Immature natural killer cell (primary cell): ENCODE data around the gene ATP2B3. TPM values are rescaled to one million over a fixed set of nuclear protein-coding genes. Genes with fewer than 3 reads are reported as not detected.
A peak's percentile ranks its signal among the peaks of the same experiment; 100 is the strongest.

ENCODE experiments used
- DNase-seq, 3 donors: peaks; one replicate each; pipeline ENCODE4 v3.0.0; 2022; ENCODE audit warnings: mixed read lengths in 1 of 3
- H3K27ac Mint-ChIP-seq, 6 donors: one replicate each; pipeline ENCODE4 v1.8.0; 2020; ENCODE audit warnings: mixed read lengths in 6 of 6, mild to moderate bottlenecking in 5 of 6, inconsistent platforms in 4 of 6, moderate library complexity in 3 of 6
- H3K27me3 Mint-ChIP-seq, 3 donors: one replicate each; pipeline ENCODE4 v1.8.0; 2020 to 2021; ENCODE audit warnings: low read depth in 3 of 3, mild to moderate bottlenecking in 3 of 3, mixed read lengths in 3 of 3, moderate library complexity in 3 of 3, inconsistent platforms in 1 of 3
- H3K36me3 Mint-ChIP-seq, 3 donors: one replicate each; pipeline ENCODE4 v1.8.0; 2020; ENCODE audit warnings: mixed read lengths in 3 of 3, inconsistent platforms in 2 of 3, mild to moderate bottlenecking in 2 of 3
- H3K4me1 Mint-ChIP-seq, 2 donors: one replicate each; pipeline ENCODE4 v1.8.0; 2020; ENCODE audit warnings: inconsistent platforms in 2 of 2, mild to moderate bottlenecking in 2 of 2, mixed read lengths in 2 of 2, moderate library complexity in 1 of 2
- H3K4me3 Mint-ChIP-seq, 5 donors: one replicate each; pipeline ENCODE4 v1.8.0; 2020; ENCODE audit warnings: mild to moderate bottlenecking in 5 of 5, mixed read lengths in 5 of 5, inconsistent platforms in 3 of 5, moderate library complexity in 3 of 5
- H3K9me3 Mint-ChIP-seq, 6 donors: one replicate each; pipeline ENCODE4 v1.8.0; 2020; ENCODE audit warnings: mild to moderate bottlenecking in 6 of 6, mixed read lengths in 6 of 6, inconsistent platforms in 4 of 6, moderate library complexity in 3 of 6
- polyA plus RNA-seq, 3 donors: library from polyadenylated mRNA; unstranded; fragments of 300-500 nt; fragmentation: Illumina TruSeq; gene quantifications; one replicate each; pipeline ENCODE4 v1.2.3, GENCODE V29; 2021

Gene ATP2B3
- polyA plus RNA-seq, 3 donors from 2014 or later: not detected

DNA sequence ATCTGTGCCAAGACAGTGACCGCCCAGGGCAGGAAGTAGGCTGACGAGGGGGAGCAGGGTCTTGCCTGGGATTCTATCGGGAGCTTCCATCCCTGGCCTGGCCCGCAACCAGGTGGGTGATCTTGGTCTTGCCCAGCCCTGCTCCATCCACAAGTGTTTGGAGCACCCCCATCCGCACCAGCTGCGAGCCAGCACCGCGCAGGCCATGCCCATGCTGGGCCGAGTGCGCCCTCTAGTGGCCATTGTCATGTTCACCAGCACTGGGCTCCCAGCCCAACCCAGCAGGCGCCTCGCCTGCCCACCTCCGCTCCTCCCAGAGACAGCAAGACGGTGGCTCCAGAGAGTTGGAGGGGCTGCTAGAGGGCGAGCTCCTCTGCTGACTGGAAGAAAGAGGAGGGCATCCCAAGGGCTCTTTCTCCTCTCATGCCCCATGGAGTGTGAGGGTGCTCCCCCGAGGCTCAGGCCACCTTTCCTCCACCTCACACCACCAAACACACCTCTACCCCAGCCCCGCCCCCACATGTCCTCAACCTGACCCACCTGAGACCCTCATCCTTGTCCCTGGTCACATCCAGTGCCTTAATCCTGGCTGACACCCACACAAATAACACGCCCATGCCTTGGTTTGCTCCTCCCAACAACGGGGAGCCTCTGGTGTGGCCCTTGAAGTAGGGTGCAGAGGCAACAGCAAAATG lies 9.8 kb upstream of the ATP2B3 start:
- Mint-ChIP-seq H3K9me3 (no peaks in the 10 kb centered on the region), H3K27me3 (peaks cover 0 to 2% (median 0%) of the 10 kb centered on the region in 3 donors), H3K4me1 (peaks cover 0 to 2% of the 10 kb centered on the region in 2 donors), H3K4me3 (no peak overlapping the region), H3K27ac (no peak overlapping the region), H3K36me3 (no peaks in the 10 kb centered on the region)
- DNase-seq: peak; percentile 69 to 79 (median 73)

DNA sequence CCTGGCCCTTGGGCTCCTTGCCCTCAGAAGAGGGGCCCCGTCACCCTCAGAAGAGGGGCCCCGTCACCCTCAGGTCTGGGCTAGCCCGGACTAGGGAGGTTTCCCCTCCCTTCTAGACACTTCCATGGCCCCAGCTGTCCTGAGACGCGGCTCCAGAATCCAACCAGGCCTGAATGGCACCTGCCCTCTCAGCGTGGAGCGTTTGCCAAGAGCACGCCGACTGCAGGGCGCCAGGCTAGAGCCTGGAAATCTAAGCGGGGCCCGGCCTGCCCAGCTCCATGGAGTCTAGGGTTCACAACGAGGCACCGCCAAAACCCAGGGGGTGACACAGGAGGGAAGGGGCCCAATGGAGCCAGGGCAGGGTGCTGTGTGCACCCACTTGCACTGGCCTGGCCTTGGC lies 7.8 kb upstream of the ATP2B3 start:
- no peak overlapping the region for H3K4me3 Mint-ChIP-seq
- H3K9me3 Mint-ChIP-seq: no peaks in the 10 kb centered on the region
- peaks cover 0 to 2% of the 10 kb centered on the region in 2 donors for H3K4me1 Mint-ChIP-seq
- H3K36me3 Mint-ChIP-seq: no peaks in the 10 kb centered on the region
- no peak overlapping the region for H3K27ac Mint-ChIP-seq
- peaks cover 0 to 2% (median 0%) of the 10 kb centered on the region in 3 donors for H3K27me3 Mint-ChIP-seq
- no peak for DNase-seq

DNA sequence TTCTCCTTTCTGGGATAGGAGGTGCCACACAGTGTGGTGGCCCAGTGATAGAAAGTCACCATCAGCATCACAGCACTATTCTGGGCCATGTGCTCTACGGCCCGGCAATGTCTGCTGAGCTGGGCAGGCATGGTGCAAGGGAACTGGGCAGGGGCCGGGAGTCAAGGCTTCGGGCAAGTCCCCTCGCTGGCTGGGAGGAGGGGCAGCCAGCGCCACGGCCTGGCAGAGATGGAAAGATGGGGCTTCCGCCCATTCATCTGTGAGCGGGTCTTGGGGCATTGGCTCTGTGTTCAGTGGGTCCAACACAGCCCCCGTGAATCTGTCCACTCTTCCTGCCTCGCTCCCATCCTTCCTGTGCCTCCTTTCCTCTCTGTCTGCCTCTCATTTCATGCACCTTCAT lies 7.1 kb upstream of the ATP2B3 start:
- Mint-ChIP-seq H3K9me3 (no peaks in the 10 kb centered on the region), H3K4me1 (peaks cover 0 to 2% of the 10 kb centered on the region in 2 donors), H3K4me3 (no peak overlapping the region), H3K36me3 (no peaks in the 10 kb centered on the region), H3K27ac (no peak overlapping the region), H3K27me3 (peaks cover 0 to 2% (median 0%) of the 10 kb centered on the region in 3 donors)
- no peak for DNase-seq

DNA sequence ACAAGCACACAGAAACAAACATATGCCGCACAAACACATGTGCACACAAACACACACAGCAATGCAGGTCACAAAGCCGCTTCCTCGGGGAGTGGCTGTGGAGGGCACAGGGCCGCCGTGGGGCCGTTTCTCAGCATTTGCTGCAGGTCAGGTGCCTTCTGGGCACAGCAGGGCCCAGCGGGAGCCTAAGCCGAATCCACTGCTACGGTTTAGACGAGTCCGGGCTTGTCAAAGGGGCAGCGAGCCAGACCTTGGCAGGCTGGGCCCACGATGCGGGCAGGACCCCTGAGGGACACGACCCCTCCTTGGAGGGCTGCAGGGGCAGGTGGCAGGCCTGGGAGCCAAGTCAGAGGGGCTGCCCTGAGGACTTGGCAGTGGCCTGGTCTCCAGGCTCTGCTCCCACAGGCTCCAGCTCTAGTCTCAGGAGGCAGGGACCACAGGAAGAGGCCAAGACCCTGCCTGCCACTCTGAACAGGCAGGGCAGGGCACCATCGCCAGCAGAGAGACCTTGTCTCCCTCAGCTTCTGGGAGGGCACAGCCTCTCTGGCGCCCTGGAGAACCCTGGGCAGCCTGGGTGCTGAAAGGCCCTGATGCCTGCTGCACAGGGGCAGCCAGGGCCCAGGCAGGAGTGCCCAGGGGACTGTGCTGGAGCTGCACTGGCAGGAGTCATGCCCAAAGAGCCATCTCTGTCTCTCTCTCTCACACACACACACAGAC lies 5.5 kb upstream of the ATP2B3 start:
- DNase-seq: no peak
- Mint-ChIP-seq H3K9me3 (no peaks in the 10 kb centered on the region), H3K4me1 (peaks cover 0 to 2% of the 10 kb centered on the region in 2 donors), H3K27me3 (peaks cover 0 to 2% (median 2%) of the 10 kb centered on the region in 3 donors), H3K36me3 (no peaks in the 10 kb centered on the region), H3K4me3 (no peak overlapping the region), H3K27ac (no peak overlapping the region)

DNA sequence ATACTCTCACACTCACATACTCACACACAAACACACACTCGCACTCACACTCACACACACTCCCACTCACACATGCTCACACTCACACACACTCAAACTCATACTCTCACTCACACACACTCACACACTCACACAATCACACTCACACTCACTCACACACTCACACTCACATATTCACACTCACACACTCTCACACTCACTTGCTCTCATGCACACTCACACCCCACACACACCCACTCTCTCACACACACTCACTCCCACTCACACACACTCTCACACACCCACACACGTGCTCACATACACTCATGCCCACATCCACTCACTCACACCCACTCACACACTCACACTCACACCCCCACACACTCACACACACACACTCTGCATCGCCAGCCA lies 4.9 kb upstream of the ATP2B3 start:
- Mint-ChIP-seq H3K36me3 (no peaks in the 10 kb centered on the region), H3K4me1 (peaks cover 0 to under 1% of the 10 kb centered on the region in 2 donors), H3K4me3 (no peak overlapping the region), H3K27me3 (peaks cover 0 to 2% (median 2%) of the 10 kb centered on the region in 3 donors), H3K27ac (no peak overlapping the region), H3K9me3 (no peaks in the 10 kb centered on the region)
- DNase-seq: no peak

DNA sequence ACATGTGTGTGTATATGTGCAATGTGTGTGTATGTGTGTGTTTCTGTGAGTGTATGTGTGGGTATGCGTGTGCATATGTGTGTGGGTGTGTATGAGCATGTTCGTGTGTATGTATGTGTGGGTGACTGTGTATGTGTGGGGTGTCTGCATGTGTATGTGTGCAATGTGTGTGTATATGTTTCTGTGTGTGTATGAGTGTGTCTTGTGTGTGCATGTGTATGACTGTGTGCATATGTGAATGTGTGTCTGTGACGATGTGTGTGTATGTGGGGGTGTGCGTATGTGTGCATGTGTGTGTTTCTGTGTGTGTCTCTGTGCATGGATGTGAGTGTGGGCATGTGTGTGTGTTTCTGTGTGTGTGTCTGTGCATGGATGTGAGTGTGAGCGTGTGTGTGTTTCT lies 4.2 kb upstream of the ATP2B3 start:
- no peaks in the 10 kb centered on the region for H3K9me3 Mint-ChIP-seq
- H3K27ac Mint-ChIP-seq: no peak overlapping the region
- H3K36me3 Mint-ChIP-seq: no peaks in the 10 kb centered on the region
- no peaks in the 10 kb centered on the region for H3K4me1 Mint-ChIP-seq
- DNase-seq: no peak
- H3K4me3 Mint-ChIP-seq: no peak overlapping the region
- H3K27me3 Mint-ChIP-seq: peaks cover 0 to 2% (median 2%) of the 10 kb centered on the region in 3 donors

DNA sequence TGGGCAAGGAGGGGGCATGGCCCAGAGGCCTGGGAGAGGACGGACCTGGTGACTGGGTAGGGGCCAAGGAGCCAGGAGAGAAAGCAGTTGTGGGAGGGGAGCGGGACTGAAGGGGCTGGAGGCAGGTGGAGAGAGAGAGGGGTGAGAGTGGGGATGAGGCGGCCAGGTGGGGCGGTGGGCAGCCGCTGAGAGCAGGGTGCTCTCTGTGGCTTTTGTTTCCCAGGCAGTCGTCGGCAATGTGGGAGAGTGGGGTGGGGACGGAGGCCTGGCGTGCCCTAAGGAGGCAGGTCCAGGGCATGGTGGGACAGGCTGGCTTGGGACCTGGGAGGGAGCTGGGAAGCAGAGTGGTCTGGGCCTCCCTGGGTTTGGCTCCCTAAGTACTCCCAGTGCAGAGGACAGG lies 3.2 kb upstream of the ATP2B3 start:
- Mint-ChIP-seq H3K27ac (no peak overlapping the region), H3K36me3 (no peaks in the 10 kb centered on the region), H3K27me3 (peaks cover 0 to 4% (median 3%) of the 10 kb centered on the region in 3 donors), H3K4me3 (no peak overlapping the region), H3K4me1 (no peaks in the 10 kb centered on the region), H3K9me3 (no peaks in the 10 kb centered on the region)
- no peak for DNase-seq

DNA sequence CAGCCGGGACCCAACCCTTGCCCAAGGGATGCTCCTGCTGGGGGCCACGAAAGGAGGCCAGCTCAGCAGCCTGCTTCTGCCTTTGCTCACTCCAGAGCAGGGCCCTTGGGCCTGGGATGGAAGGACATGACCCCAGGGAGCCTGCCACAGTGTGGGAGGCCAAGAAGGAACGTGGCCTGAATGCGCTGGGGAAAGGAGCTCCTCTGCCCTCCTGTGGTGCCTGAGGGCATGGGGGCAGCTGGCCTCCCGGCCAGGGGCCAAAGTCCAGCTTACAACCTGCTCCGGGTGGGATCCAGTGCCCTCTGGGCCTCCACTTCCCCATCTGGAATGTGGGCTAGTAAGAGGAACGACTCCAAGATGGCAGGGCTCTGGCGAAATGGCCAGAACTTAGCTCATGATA lies 2.0 kb upstream of the ATP2B3 start:
- Mint-ChIP-seq H3K27ac (no peak overlapping the region), H3K9me3 (no peaks in the 10 kb centered on the region), H3K4me1 (no peaks in the 10 kb centered on the region), H3K27me3 (peaks cover 0 to 6% (median 4%) of the 10 kb centered on the region in 3 donors), H3K36me3 (no peaks in the 10 kb centered on the region), H3K4me3 (no peak overlapping the region)
- no peak for DNase-seq

DNA sequence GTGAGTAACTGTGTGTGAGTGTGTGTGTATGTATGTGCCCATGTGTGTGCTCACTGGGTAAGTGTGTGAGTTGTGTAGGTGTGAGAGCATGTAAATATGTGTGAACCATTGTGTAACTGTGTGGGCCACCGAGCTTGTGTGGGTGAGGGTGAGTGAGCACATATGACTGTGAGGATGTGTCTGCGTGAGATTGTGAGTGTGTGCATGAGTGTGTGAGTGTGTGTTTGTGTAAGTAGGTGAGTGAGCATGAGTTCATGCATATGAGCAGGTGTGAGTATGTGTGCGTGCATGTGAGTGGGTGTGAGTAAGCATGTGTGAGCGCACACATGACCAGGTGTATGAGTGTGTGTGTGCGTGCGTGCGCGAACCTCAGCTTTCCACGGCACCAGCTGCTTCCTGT lies 1.4 kb upstream of the ATP2B3 start:
- peak overlapping the region in 1 of 5 donors; percentile 52 for H3K4me3 Mint-ChIP-seq
- H3K27ac Mint-ChIP-seq: no peak overlapping the region
- no peaks in the 10 kb centered on the region for H3K36me3 Mint-ChIP-seq
- no peak for DNase-seq
- H3K9me3 Mint-ChIP-seq: no peaks in the 10 kb centered on the region
- no peaks in the 10 kb centered on the region for H3K4me1 Mint-ChIP-seq
- peaks cover 2 to 8% (median 4%) of the 10 kb centered on the region in 3 donors for H3K27me3 Mint-ChIP-seq

DNA sequence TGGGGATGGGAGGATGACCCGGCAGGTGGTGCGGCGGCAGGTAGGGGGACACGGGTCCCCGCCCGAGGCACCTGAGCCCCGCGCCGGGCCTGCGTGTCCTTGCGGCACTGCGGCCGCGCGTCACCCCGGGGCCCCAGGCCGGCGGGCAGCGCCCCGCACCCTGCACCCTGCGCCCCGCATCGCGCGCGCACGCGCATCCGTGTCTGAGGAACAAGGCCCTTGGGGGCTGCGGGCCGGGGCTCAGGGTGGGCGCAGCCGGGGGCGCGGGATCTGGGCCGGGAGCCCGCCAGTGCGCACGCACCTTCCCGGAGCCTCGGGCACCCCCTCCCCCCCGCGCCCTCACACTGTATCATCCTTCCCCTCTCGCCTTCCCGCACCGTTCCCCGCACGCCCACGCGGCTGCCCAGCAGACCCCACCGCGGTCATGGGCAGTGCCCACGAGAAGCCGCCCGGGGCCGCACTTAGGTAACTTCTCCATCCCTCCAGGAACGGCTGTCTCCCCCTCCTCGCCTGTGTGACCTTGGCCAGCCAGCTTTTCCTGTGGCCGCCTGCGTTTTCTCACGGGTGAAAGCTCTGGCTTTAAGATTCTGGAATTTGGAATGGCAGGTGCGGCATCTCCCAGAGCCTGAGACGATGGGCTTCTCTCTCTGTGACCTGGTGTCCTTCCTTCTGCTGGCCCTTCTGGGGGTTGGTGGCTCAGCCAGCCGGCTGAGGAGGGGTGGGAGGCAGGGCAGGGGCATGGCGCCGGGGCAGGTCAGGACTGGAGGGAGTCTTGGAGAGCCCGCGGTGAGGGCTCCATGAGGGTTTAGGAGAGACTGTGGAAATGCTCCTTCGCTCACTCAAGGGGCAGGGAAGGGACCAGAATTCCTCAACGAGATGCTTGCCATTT lies 748 bp downstream of the ATP2B3 start:
- Mint-ChIP-seq H3K4me3 (no peak overlapping the region), H3K27me3 (peaks cover 2 to 8% (median 6%) of the 10 kb centered on the region in 3 donors), H3K4me1 (no peaks in the 10 kb centered on the region), H3K36me3 (no peaks in the 10 kb centered on the region), H3K9me3 (no peaks in the 10 kb centered on the region), H3K27ac (no peak overlapping the region)
- no peak for DNase-seq

DNA sequence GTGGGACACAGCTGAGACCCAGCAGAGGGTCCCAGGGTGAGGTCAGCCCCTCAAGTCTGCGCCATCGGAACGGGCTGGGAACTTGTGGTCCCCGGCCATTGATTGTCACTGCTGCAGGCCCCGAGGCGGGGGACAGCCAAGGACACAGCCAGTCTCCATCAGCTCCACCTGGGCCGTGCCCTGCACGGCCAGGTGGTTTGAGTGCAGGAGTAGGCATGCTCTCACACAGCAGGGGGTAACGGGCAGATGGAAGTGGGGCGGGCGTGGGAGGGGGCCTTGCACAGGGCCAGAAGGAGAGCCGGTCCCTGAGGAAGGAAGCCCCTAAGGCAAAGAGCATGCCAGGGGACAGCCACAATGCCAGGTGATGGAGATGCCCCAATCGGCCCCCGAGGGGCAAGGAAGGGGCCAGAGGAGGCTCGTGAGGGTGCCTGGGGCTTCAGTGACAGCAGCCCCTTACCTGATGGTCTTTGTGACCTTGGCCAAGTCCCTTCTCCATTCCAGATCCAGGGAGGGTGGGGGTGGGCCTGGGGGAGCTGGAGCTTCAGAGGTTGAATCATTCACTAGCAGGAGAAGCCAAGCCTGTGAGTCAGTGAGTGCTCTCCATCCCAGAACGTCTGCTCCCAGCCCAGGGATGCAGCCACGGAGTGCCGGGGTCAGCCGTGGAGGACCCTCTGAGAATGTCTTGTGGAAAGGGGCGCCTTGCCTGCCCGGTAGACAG lies 2.3 kb downstream of the ATP2B3 start:
- DNase-seq: no peak
- Mint-ChIP-seq H3K4me3 (no peak overlapping the region), H3K27me3 (peaks cover 2 to 8% (median 6%) of the 10 kb centered on the region in 3 donors), H3K36me3 (no peaks in the 10 kb centered on the region), H3K27ac (no peak overlapping the region), H3K4me1 (no peaks in the 10 kb centered on the region), H3K9me3 (no peaks in the 10 kb centered on the region)

DNA sequence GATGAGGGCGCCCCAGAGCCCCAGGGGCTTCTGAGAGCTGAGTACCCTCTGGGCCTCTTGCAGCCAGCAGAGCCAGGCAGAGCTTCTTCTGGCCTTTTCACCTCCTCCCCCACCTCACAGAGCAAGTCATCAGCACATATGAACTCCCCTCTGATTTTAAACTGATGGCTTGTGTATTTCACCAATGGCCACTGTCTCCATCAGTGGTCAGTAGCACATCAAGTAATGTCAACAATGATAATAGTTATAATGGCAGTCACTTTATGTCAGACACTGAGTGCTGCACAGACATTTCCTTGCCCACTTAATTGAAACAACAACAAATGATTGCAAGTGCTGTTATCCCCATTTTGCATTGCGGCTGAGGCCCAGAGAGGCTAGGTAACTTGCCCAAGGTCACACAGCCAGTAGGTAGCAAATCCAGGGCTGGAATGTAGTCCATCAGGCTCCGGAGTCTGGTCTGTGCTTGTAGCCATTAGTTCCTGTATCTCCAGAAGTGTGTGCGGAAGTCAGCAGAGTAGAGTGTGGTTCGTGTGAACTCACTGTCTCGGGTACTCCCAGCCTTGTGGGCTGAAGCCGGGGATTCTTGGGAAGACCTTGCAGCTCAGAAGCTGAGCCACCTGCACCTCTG lies 3.0 kb downstream of the ATP2B3 start:
- peaks cover 2 to 8% (median 6%) of the 10 kb centered on the region in 3 donors for H3K27me3 Mint-ChIP-seq
- H3K9me3 Mint-ChIP-seq: no peaks in the 10 kb centered on the region
- no peak overlapping the region for H3K4me3 Mint-ChIP-seq
- no peak overlapping the region for H3K27ac Mint-ChIP-seq
- no peak for DNase-seq
- H3K36me3 Mint-ChIP-seq: no peaks in the 10 kb centered on the region
- no peaks in the 10 kb centered on the region for H3K4me1 Mint-ChIP-seq

DNA sequence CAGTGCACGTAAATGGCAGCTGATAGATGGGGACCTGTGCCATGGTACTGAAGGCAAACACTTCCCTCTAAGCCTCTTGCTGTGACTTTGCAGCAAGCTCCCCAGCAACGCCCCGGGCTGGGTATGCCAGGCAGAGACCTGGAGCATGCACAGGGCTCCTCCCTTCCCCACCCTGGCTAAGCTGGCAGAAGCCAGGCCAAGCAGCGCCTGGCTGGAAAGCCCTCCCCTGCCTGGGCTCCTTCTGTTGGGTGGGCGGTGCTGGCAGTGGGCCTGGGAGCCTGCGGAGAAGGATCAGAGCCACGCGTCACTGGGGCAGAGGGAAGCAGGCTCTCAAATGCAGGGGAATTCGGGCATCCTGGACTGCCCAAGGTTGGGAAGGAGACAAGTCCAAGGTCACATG lies 3.6 kb downstream of the ATP2B3 start:
- H3K4me1 Mint-ChIP-seq: no peaks in the 10 kb centered on the region
- no peak for DNase-seq
- H3K36me3 Mint-ChIP-seq: no peaks in the 10 kb centered on the region
- H3K4me3 Mint-ChIP-seq: no peak overlapping the region
- H3K9me3 Mint-ChIP-seq: no peaks in the 10 kb centered on the region
- peaks cover 2 to 8% (median 4%) of the 10 kb centered on the region in 3 donors for H3K27me3 Mint-ChIP-seq
- no peak overlapping the region for H3K27ac Mint-ChIP-seq
